H9 (cell line): ENCODE results near the gene XAGE3. TPM values are rescaled to one million over a fixed set of nuclear protein-coding genes. Genes with fewer than 3 reads are reported as not detected.
"Not testable (repeated sequence)": the region's sequence is repeated elsewhere in the genome, so short reads cannot be mapped to it uniquely, and the experiment has no call there.

ENCODE experiments used
- DNase-seq: peaks from one replicate; pipeline ENCODE4 v3.0.0-alpha.2; 2017
- H2AFZ ChIP-seq: one replicate; pipeline ENCODE4 v1.6.1; 2013; ENCODE audit warnings: mild to moderate bottlenecking, low read length, control low read depth, moderate library complexity
- H2AK5ac ChIP-seq: 2 replicates; pipeline ENCODE4 v1.6.1; 2013; ENCODE audit warnings: low read length, control low read depth, mixed read lengths; ENCODE audit not compliant: insufficient read length
- H2BK120ac ChIP-seq: one replicate; pipeline ENCODE4 v1.6.1; 2013; ENCODE audit warnings: low read depth, mild to moderate bottlenecking, low read length, control low read depth, inconsistent platforms; ENCODE audit not compliant: poor library complexity, severe bottlenecking
- H2BK12ac ChIP-seq: 2 replicates; pipeline ENCODE4 v1.6.1; 2013; ENCODE audit warnings: low read length, control low read depth, mixed read lengths, low read depth; ENCODE audit not compliant: insufficient read length
- H2BK15ac ChIP-seq: 2 replicates; pipeline ENCODE4 v1.6.1; 2013; ENCODE audit warnings: low read depth, low read length, control low read depth
- H2BK20ac ChIP-seq: one replicate; pipeline ENCODE4 v1.6.1; 2013; ENCODE audit warnings: low read depth, mild to moderate bottlenecking, low read length, control low read depth, inconsistent platforms; ENCODE audit not compliant: poor library complexity, severe bottlenecking
- H2BK5ac ChIP-seq: 2 replicates; pipeline ENCODE4 v1.6.1; 2013; ENCODE audit warnings: low read length, control low read depth, mixed read lengths; ENCODE audit not compliant: insufficient read length
- H3K14ac ChIP-seq: 2 replicates; pipeline ENCODE4 v1.6.1; 2013; ENCODE audit warnings: low read length, control low read depth; ENCODE audit not compliant: insufficient read depth
- H3K18ac ChIP-seq: 2 replicates; pipeline ENCODE4 v1.6.1; 2013; ENCODE audit warnings: low read depth, mild to moderate bottlenecking, mixed read lengths, low read length, control low read depth; ENCODE audit not compliant: insufficient read length
- H3K23ac ChIP-seq: 2 replicates; pipeline ENCODE4 v1.6.1; 2013; ENCODE audit warnings: low read length, control low read depth, mixed read lengths, low read depth; ENCODE audit not compliant: insufficient read length
- H3K23me2 ChIP-seq: 2 replicates; pipeline ENCODE4 v1.6.1; 2013; ENCODE audit warnings: low read depth, mild to moderate bottlenecking, mixed read lengths, low read length, control low read depth; ENCODE audit not compliant: insufficient read length, poor library complexity, severe bottlenecking
- H3K27ac ChIP-seq: 2 replicates; pipeline ENCODE4 v1.5.1; 2013; ENCODE audit warnings: low read length, control low read depth, mixed read lengths, low read depth; ENCODE audit not compliant: insufficient read length
- H3K27me3 ChIP-seq: 2 replicates; pipeline ENCODE4 v1.6.1; 2013; ENCODE audit warnings: low read length, control low read depth, inconsistent platforms; ENCODE audit not compliant: insufficient read depth
- H3K4ac ChIP-seq: 2 replicates; pipeline ENCODE4 v1.6.1; 2013; ENCODE audit warnings: low read depth, mild to moderate bottlenecking, control low read depth, inconsistent platforms, low read length, moderate library complexity
- H3K4me1 ChIP-seq: 2 replicates; pipeline ENCODE4 v1.6.1; 2013; ENCODE audit warnings: low read length, control low read depth, inconsistent platforms; ENCODE audit not compliant: insufficient read depth
- H3K4me2 ChIP-seq: 2 replicates; pipeline ENCODE4 v1.6.1; 2013; ENCODE audit warnings: low read length, control low read depth, mixed read lengths; ENCODE audit not compliant: insufficient read length, insufficient read depth
- H3K56ac ChIP-seq: 2 replicates; pipeline ENCODE4 v1.6.1; 2013; ENCODE audit warnings: low read depth, mild to moderate bottlenecking, mixed read lengths, low read length, control low read depth; ENCODE audit not compliant: insufficient read length
- H3K79me1 ChIP-seq: 2 replicates; pipeline ENCODE4 v1.6.1; 2013; ENCODE audit warnings: low read depth, mild to moderate bottlenecking, moderate library complexity, low read length, control low read depth, inconsistent platforms; ENCODE audit not compliant: insufficient read depth, poor library complexity, severe bottlenecking
- H3K79me2 ChIP-seq: 2 replicates; pipeline ENCODE4 v1.6.1; 2013; ENCODE audit warnings: low read length, control low read depth, inconsistent platforms; ENCODE audit not compliant: insufficient read depth
- H3K9ac ChIP-seq: 2 replicates; pipeline ENCODE4 v1.6.1; 2013; ENCODE audit warnings: low read length, control low read depth, mixed read lengths; ENCODE audit not compliant: insufficient read length; ENCODE audit errors: extremely low read depth
- H3K9me3 ChIP-seq: one replicate; pipeline ENCODE4 v1.6.1; 2013; ENCODE audit warnings: low read depth, low read length, inconsistent platforms; ENCODE audit not compliant: control insufficient read depth
- H3T11ph ChIP-seq: one replicate; pipeline ENCODE4 v1.6.1; 2013; ENCODE audit warnings: mild to moderate bottlenecking, low read length, control low read depth, inconsistent platforms
- H4K20me1 ChIP-seq: one replicate; pipeline ENCODE4 v1.6.1; 2013; ENCODE audit not compliant: control insufficient read depth, insufficient read length, insufficient read depth
- H4K5ac ChIP-seq: 2 replicates; pipeline ENCODE4 v1.6.1; 2013; ENCODE audit warnings: low read depth, mild to moderate bottlenecking, mixed read lengths, low read length, control low read depth; ENCODE audit not compliant: insufficient read length
- H4K8ac ChIP-seq: replicated peaks from 2 replicates; pipeline ENCODE4 v1.6.1; 2013; ENCODE audit warnings: low read length, control low read depth, mixed read lengths, low read depth; ENCODE audit not compliant: insufficient read length
- H4K91ac ChIP-seq: 2 replicates; pipeline ENCODE4 v1.6.1; 2013; ENCODE audit warnings: low read depth, mild to moderate bottlenecking, moderate library complexity, mixed read lengths, low read length, control low read depth; ENCODE audit not compliant: insufficient read length
- H3K27ac Mint-ChIP-seq, 3 experiments: 2 replicates in 2 of 3; 3 replicates in 1 of 3; pipeline ENCODE4 v1.8.0; 2020 to 2021; ENCODE audit warnings: mixed read lengths in 3 of 3, mild to moderate bottlenecking in 1 of 3, moderate library complexity in 1 of 3
- H3K27me3 Mint-ChIP-seq: 2 replicates; pipeline ENCODE4 v1.8.0; 2021; ENCODE audit warnings: low read depth, mild to moderate bottlenecking, moderate library complexity, mixed read lengths
- H3K36me3 Mint-ChIP-seq, 3 experiments: 2 replicates in 2 of 3; 3 replicates in 1 of 3; pipeline ENCODE4 v1.8.0; 2020 to 2021; ENCODE audit warnings: low read depth in 3 of 3, mixed read lengths in 3 of 3; ENCODE audit not compliant: insufficient read depth in 1 of 3
- H3K4me1 Mint-ChIP-seq, 2 experiments: 2 replicates each; pipeline ENCODE4 v1.8.0; 2020; ENCODE audit warnings: mixed read lengths in 2 of 2
- H3K4me3 Mint-ChIP-seq, 2 experiments: 2 replicates in 1 of 2; 3 replicates in 1 of 2; pipeline ENCODE4 v1.8.0; 2020 to 2021; ENCODE audit warnings: mild to moderate bottlenecking in 2 of 2, mixed read lengths in 2 of 2, moderate library complexity in 1 of 2
- H3K9me3 Mint-ChIP-seq, 2 experiments: 2 replicates in 1 of 2; 3 replicates in 1 of 2; pipeline ENCODE4 v1.8.0; 2020; ENCODE audit warnings: mild to moderate bottlenecking in 2 of 2, mixed read lengths in 2 of 2, moderate library complexity in 1 of 2
- WGBS: extraction: QIAGEN DNeasy Blood & Tissue Kit; methylation state at CpG from one replicate; pipeline ENCODE4 v1.1.7; 2013; ENCODE audit warnings: missing lambda C conversion rate, low lambda C conversion rate, mixed read lengths; ENCODE audit not compliant: insufficient read length; ENCODE audit errors: extremely low coverage; 5-methylcytosine and 5-hydroxymethylcytosine counted together
- total RNA-seq: library from RNA; stranded (reverse); gene quantifications from 2 replicates; pipeline ENCODE4 v1.2.1, GENCODE V29; 2021

Gene XAGE3
- total RNA-seq, 1 experiment from 2014 or later = not detected

- H4K8ac ChIP-seq, DNase-seq, H3K9me3 ChIP-seq, H3K9ac ChIP-seq, H4K91ac ChIP-seq, H4K5ac ChIP-seq, H3K4me1 Mint-ChIP-seq, H2BK5ac ChIP-seq, H2BK15ac ChIP-seq, H3K27ac Mint-ChIP-seq, H3K4me1 ChIP-seq, H3K27ac ChIP-seq, H3K9me3 Mint-ChIP-seq, H3T11ph ChIP-seq, H2AK5ac ChIP-seq, H3K23ac ChIP-seq, H3K23me2 ChIP-seq, H2BK120ac ChIP-seq, H3K79me2 ChIP-seq, H3K56ac ChIP-seq, H3K4ac ChIP-seq, H3K4me2 ChIP-seq, H3K79me1 ChIP-seq, H4K20me1 ChIP-seq, H2BK12ac ChIP-seq, H3K36me3 Mint-ChIP-seq, H3K14ac ChIP-seq, H2AFZ ChIP-seq, H3K4me3 Mint-ChIP-seq, H3K27me3 ChIP-seq, H2BK20ac ChIP-seq, H3K27me3 Mint-ChIP-seq, H3K18ac ChIP-seq: not testable (repeated sequence)
- WGBS = no CpG with 5 or more reads among the region's 17 CpGs
Observed at GRCh38 chrX:52907900-52908299, 40.0 kb upstream of the XAGE3 start.

- not testable (repeated sequence) for H3K9me3 Mint-ChIP-seq, H2BK120ac ChIP-seq, H2AFZ ChIP-seq, H3K4me3 Mint-ChIP-seq, H3K27me3 Mint-ChIP-seq, H3K79me1 ChIP-seq, H3K4ac ChIP-seq, H3K79me2 ChIP-seq, DNase-seq, H3K27ac Mint-ChIP-seq, H3K4me2 ChIP-seq, H4K8ac ChIP-seq, H2AK5ac ChIP-seq, H2BK15ac ChIP-seq, H4K5ac ChIP-seq, H3K4me1 Mint-ChIP-seq, H3T11ph ChIP-seq, H3K23ac ChIP-seq, H3K18ac ChIP-seq, H3K56ac ChIP-seq, H3K14ac ChIP-seq, H3K23me2 ChIP-seq, H4K20me1 ChIP-seq, H2BK5ac ChIP-seq, H4K91ac ChIP-seq, H3K9me3 ChIP-seq, H3K4me1 ChIP-seq, H2BK20ac ChIP-seq, H2BK12ac ChIP-seq, H3K27ac ChIP-seq, H3K9ac ChIP-seq, H3K36me3 Mint-ChIP-seq, H3K27me3 ChIP-seq
- WGBS = no CpG with 5 or more reads among the region's 17 CpGs
Observed at GRCh38 chrX:52907137-52907536, 39.3 kb upstream of the XAGE3 start.
